ENCODE results near the gene AXIN1.

Gene AXIN1

DNA sequence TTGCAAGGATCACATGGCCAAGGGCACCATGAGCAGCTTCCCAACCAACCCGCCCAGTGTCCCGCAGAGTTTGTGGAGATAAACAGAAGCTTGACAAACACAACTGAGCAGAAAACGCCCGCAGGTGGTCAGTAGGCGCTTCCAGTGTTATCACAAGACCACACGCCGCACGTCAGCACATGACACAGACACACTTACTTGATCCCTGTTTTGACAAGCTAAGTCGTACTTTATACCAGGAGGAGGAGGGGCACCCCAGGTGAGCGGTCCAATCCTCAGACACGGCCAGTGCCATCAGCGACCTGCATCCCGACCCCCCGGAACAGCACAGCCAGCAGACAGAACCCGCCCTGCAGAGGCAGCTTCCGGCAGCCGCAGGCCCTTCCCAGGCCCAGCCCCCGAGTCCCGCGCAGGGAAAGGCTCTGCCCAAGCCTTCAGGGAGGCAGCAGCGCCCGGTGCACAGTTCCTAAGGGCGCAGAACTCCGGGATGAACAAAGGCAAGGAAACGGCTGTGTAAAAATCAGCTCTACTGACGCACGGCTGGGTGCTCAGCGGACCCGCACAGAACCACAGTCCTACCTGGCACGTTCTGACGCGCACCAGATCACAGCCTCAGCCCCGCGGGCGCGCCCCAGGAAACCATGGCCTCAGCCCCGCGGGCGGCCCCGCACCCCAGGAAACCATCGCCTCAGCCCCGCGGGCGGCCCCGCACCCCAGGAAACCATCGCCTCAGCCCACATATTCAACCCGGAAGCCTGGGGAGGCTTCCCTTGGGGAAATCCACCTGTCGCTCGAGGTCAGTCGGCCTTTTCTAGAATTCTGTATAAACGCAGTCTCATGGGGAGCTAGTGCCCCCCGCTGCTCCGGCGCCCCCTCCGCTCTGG is 27.8 kb downstream of the AXIN1 start:
- no peak overlapping the region for H3K27ac ChIP-seq (ENCODE audit: low read depth, low read length)
- H3K27me3 ChIP-seq (ENCODE audit: control insufficient read depth, insufficient read depth, low read length) = no peaks in the 10 kb centered on the region
- H3K9ac ChIP-seq (ENCODE audit: low read length) = no peak overlapping the region
- no peaks in the 10 kb centered on the region for H3K4me1 ChIP-seq (ENCODE audit: control insufficient read depth, insufficient read depth, low read length)
- H3K4me3 ChIP-seq (ENCODE audit: low read length) = no peak overlapping the region
- H3K36me3 ChIP-seq (ENCODE audit: control insufficient read depth, insufficient read depth, low read length) = no peaks in the 10 kb centered on the region

DNA sequence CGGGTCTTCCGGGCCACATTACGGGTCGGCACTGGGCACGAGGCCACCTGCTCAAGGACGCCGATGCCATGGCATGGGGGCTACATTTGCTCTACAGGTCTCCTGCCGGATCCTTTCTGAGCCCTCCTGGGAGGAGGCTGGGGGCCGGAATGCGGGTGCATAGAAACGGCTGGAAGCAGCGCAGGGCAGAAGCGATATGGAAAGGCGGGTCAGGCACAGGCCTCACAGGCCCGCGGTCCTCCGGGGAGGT is 28.4 kb downstream of the AXIN1 start:
- H3K4me1 ChIP-seq (ENCODE audit: control insufficient read depth, insufficient read depth, low read length) = no peaks in the 10 kb centered on the region
- no peak overlapping the region for H3K9ac ChIP-seq (ENCODE audit: low read length)
- H3K36me3 ChIP-seq (ENCODE audit: control insufficient read depth, insufficient read depth, low read length) = peaks cover 2% of the 10 kb centered on the region
- H3K27ac ChIP-seq (ENCODE audit: low read depth, low read length) = no peak overlapping the region
- H3K27me3 ChIP-seq (ENCODE audit: control insufficient read depth, insufficient read depth, low read length) = no peaks in the 10 kb centered on the region
- H3K4me3 ChIP-seq (ENCODE audit: low read length) = no peak overlapping the region

DNA sequence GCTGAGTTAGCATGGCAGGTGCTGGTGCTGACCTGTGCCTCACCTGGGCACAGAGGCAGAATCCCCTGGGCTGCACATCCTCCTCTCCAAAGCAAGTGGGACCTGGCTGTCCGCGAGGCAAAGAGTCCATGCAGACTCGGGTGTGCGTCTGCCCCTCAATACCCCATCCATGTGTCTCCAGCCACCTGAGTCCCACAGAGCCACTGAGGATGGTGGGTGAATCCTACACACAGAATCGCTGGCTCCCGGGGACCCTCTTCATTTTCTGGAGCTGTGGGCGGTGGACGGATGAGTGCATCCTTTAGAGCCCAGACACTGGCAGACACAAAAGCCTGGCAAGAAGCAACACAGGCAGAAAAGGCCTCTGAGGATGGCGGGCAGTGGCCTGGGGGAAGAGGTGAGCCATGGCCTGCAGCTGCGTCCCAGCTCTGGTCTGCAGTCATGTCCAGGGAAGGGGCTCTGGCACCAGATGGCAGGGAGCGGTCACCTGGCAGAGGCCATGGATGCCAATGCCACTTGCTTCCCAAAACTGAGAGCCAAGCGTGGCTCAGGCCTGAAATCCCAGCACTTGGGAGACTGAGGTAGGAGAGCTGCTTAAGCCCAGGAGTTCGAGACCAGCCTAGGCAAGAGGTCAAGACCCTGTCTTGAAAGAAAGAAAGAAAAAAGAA is 29.9 kb downstream of the AXIN1 start:
- Histone ChIP-seq H3K27ac (ENCODE audit: low read depth, low read length) (no peak overlapping the region), H3K36me3 (ENCODE audit: control insufficient read depth, insufficient read depth, low read length) (peaks cover 13% of the 10 kb centered on the region), H3K4me1 (ENCODE audit: control insufficient read depth, insufficient read depth, low read length) (no peaks in the 10 kb centered on the region), H3K9ac (ENCODE audit: low read length) (no peak overlapping the region), H3K27me3 (ENCODE audit: control insufficient read depth, insufficient read depth, low read length) (no peaks in the 10 kb centered on the region), H3K4me3 (ENCODE audit: low read length) (no peak overlapping the region)

DNA sequence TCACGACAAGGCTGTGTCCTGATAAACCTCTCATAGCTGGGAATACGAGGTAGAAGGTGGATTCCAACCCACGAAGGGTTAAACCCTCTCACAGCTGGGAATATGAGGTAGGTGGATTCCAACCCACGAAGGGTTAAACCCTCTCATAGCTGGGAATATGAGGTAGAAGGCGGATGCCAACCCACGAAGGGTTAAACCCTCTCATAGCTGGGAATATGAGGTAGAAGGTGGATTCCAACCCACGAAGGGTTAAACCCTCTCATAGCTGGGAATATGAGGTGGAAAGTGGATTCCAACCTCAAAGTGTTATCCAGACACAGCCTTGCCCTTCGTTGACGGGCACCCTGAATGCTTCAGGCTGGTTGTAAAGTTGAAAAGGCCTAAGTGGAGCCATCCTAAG is 31.0 kb downstream of the AXIN1 start:
- H3K36me3 ChIP-seq (ENCODE audit: control insufficient read depth, insufficient read depth, low read length) = peaks cover 13% of the 10 kb centered on the region
- H3K4me1 ChIP-seq (ENCODE audit: control insufficient read depth, insufficient read depth, low read length) = no peaks in the 10 kb centered on the region
- no peak overlapping the region for H3K27ac ChIP-seq (ENCODE audit: low read depth, low read length)
- no peak overlapping the region for H3K9ac ChIP-seq (ENCODE audit: low read length)
- H3K27me3 ChIP-seq (ENCODE audit: control insufficient read depth, insufficient read depth, low read length) = no peaks in the 10 kb centered on the region
- H3K4me3 ChIP-seq (ENCODE audit: low read length) = no peak overlapping the region

DNA sequence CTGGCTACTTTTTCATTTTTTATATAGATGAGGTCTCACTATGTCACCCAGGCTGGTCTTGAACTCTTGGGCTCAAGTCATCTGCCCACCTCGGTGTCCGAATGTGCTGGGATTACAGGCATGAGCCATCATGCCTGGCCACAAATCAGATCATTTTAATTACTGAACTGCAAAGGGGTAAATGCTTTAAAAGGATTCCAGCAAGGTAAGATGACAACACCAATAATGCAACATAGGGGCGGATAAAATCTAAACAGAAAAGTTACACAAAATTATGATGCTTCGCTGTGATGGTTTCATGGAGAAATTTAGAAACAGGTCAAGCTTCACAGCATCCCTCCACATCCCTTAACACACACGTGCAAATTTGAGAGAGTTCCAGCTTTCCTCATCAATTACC is 32.3 kb downstream of the AXIN1 start:
- H3K4me3 ChIP-seq (ENCODE audit: low read length) = no peak overlapping the region
- no peak overlapping the region for H3K27ac ChIP-seq (ENCODE audit: low read depth, low read length)
- no peaks in the 10 kb centered on the region for H3K4me1 ChIP-seq (ENCODE audit: control insufficient read depth, insufficient read depth, low read length)
- no peak overlapping the region for H3K9ac ChIP-seq (ENCODE audit: low read length)
- no peaks in the 10 kb centered on the region for H3K27me3 ChIP-seq (ENCODE audit: control insufficient read depth, insufficient read depth, low read length)
- peaks cover 13% of the 10 kb centered on the region for H3K36me3 ChIP-seq (ENCODE audit: control insufficient read depth, insufficient read depth, low read length)

DNA sequence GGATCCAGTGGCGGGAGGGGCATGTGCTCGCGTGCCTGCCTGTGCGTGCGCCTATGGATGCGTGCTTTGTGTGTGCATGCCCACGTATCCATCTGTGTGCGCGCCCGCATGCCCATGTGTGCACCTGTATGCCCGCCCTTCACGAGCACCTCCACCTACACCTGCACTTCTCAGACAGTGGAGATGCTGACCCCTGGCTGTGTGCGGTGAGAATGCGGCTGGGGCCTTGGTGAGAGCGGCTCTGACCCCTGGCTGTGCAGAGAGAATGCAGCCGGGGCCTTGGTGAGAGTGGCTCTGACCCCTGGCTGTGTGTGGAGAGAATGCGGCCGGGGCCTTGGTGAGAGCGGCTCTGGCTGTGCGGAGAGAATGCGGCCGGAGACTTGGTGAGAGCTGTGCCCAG is 33.9 kb downstream of the AXIN1 start:
- Histone ChIP-seq H3K4me1 (ENCODE audit: control insufficient read depth, insufficient read depth, low read length) (no peaks in the 10 kb centered on the region), H3K4me3 (ENCODE audit: low read length) (no peak overlapping the region), H3K9ac (ENCODE audit: low read length) (no peak overlapping the region), H3K27ac (ENCODE audit: low read depth, low read length) (no peak overlapping the region), H3K36me3 (ENCODE audit: control insufficient read depth, insufficient read depth, low read length) (peaks cover 15% of the 10 kb centered on the region), H3K27me3 (ENCODE audit: control insufficient read depth, insufficient read depth, low read length) (no peaks in the 10 kb centered on the region)

DNA sequence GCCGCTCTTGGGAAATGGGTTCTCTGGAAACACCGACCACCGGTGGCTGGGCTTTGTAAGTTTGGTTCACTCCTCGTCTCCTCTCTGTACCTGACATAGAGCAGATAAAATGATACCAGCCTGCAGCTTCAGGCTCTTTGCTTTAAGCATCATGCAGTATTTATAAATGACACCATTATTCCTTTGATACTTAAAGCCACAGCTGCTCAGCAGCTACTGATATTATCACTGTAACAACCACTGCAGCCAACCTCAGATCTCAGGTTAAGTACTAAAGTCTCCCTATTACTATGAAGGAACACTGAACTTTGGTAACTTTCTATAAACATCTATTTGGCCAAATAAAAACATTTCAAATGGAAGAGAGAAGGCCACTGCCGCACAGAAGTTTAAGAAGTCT is 34.9 kb downstream of the AXIN1 start:
- H3K9ac ChIP-seq (ENCODE audit: low read length) = no peak overlapping the region
- H3K4me1 ChIP-seq (ENCODE audit: control insufficient read depth, insufficient read depth, low read length) = no peaks in the 10 kb centered on the region
- peaks cover 22% of the 10 kb centered on the region for H3K36me3 ChIP-seq (ENCODE audit: control insufficient read depth, insufficient read depth, low read length)
- H3K27ac ChIP-seq (ENCODE audit: low read depth, low read length) = no peak overlapping the region
- H3K27me3 ChIP-seq (ENCODE audit: control insufficient read depth, insufficient read depth, low read length) = no peaks in the 10 kb centered on the region
- H3K4me3 ChIP-seq (ENCODE audit: low read length) = no peak overlapping the region

DNA sequence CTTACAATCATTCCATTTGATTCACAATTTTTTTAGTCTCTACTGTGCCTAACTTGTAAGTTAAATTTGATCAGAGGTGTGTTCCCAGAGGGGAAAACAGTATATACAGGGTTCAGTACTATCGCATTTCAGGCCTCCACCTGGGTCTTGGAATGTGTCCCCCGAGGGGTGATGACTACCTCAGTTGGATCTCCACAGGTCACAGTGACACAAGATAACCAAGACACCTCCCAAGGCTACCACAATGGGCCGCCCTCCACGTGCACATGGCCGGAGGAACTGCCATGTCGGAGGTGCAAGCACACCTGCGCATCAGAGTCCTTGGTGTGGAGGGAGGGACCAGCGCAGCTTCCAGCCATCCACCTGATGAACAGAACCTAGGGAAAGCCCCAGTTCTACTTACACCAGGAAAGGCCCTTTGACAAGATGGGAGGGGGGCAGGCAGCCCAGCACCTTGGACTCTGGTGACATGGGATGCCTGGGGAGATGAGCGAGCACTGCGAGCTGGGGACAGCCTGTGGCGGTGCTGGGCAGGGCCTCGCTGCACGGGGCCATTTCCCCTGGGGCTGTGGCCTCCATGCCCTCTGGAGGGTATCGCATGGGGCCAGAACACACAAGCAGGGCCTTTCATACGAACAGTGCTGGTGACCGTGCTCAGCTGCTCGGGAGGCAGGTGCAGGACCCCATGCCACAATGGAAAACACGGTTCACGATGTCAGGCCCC is 35.6 kb downstream of the AXIN1 start:
- H3K27me3 ChIP-seq (ENCODE audit: control insufficient read depth, insufficient read depth, low read length) = no peaks in the 10 kb centered on the region
- H3K4me1 ChIP-seq (ENCODE audit: control insufficient read depth, insufficient read depth, low read length) = no peaks in the 10 kb centered on the region
- no peak overlapping the region for H3K9ac ChIP-seq (ENCODE audit: low read length)
- H3K4me3 ChIP-seq (ENCODE audit: low read length) = no peak overlapping the region
- no peak overlapping the region for H3K27ac ChIP-seq (ENCODE audit: low read depth, low read length)
- H3K36me3 ChIP-seq (ENCODE audit: control insufficient read depth, insufficient read depth, low read length) = peaks cover 22% of the 10 kb centered on the region

DNA sequence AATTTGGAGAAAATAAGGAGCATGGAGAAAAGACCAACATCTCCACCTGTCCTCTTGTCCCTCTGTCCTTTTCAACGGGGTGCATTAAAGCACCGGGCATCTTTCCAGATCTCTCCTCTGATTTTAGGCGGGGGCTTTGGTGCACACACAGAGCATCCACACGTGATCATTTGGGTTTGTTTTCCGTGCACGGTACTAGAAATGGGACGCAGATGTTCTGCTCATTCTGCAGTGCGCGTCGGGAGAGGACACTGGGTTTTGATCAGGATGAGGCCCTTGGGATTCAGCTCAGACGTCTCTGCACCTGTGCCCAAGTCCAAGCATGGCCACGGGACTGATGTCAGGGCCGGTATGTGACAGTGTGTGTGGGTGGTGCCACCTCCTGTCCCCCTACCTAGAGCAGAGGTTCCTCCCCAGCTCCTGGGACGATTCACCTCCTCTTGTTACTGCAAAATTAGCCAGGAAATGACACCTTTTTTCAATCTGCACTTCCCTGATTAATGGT is 37.7 kb downstream of the AXIN1 start:
- no peaks in the 10 kb centered on the region for H3K4me1 ChIP-seq (ENCODE audit: control insufficient read depth, insufficient read depth, low read length)
- no peak overlapping the region for H3K9ac ChIP-seq (ENCODE audit: low read length)
- peaks cover 22% of the 10 kb centered on the region for H3K36me3 ChIP-seq (ENCODE audit: control insufficient read depth, insufficient read depth, low read length)
- H3K4me3 ChIP-seq (ENCODE audit: low read length) = no peak overlapping the region
- no peak overlapping the region for H3K27ac ChIP-seq (ENCODE audit: low read depth, low read length)
- H3K27me3 ChIP-seq (ENCODE audit: control insufficient read depth, insufficient read depth, low read length) = no peaks in the 10 kb centered on the region

DNA sequence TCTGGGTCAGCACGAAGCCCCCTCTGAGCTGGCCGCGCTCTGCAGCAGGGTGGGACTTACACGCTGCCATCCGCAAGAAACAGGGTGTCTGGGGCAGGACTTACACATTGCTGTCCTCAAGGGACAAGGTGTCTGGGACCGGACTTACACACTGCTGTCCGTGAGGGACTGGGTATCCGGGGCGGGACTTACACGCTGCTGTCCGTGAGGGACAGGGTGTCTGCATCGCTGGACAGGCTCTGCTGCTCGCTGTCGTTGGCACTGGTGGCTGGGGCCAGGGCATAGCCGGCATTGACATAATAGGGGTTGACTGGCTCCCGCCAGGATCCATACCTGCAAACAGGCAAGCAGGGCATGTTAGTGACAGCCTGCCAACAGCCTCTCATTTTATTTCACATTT is 38.2 kb downstream of the AXIN1 start:
- Histone ChIP-seq H3K4me1 (ENCODE audit: control insufficient read depth, insufficient read depth, low read length) (no peaks in the 10 kb centered on the region), H3K9ac (ENCODE audit: low read length) (no peak overlapping the region), H3K4me3 (ENCODE audit: low read length) (no peak overlapping the region), H3K27ac (ENCODE audit: low read depth, low read length) (no peak overlapping the region), H3K27me3 (ENCODE audit: control insufficient read depth, insufficient read depth, low read length) (no peaks in the 10 kb centered on the region), H3K36me3 (ENCODE audit: control insufficient read depth, insufficient read depth, low read length) (peaks cover 22% of the 10 kb centered on the region)

DNA sequence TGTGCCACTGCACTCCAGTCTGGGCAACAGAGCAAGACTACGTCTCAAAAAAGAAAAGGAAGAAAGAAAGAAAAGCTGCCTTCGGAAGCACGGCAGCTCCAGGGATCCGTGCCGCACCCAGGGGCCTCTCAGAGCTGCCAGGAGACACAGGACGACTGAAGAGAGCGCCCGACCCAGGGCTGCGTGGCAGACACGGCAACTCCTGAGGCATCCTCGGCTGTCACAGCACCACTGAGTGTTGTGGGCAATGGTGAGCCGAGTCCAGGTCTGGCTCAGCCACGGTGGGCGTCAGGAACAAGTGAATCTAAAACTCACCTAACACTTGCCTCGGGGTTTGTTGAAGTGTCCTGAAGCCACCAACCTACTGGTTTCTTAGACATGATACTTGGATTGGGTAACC is 40.8 kb downstream of the AXIN1 start:
- Histone ChIP-seq H3K27ac (ENCODE audit: low read depth, low read length) (no peak overlapping the region), H3K27me3 (ENCODE audit: control insufficient read depth, insufficient read depth, low read length) (no peaks in the 10 kb centered on the region), H3K9ac (ENCODE audit: low read length) (no peak overlapping the region), H3K36me3 (ENCODE audit: control insufficient read depth, insufficient read depth, low read length) (peaks cover 18% of the 10 kb centered on the region), H3K4me1 (ENCODE audit: control insufficient read depth, insufficient read depth, low read length) (no peaks in the 10 kb centered on the region), H3K4me3 (ENCODE audit: low read length) (no peak overlapping the region)

DNA sequence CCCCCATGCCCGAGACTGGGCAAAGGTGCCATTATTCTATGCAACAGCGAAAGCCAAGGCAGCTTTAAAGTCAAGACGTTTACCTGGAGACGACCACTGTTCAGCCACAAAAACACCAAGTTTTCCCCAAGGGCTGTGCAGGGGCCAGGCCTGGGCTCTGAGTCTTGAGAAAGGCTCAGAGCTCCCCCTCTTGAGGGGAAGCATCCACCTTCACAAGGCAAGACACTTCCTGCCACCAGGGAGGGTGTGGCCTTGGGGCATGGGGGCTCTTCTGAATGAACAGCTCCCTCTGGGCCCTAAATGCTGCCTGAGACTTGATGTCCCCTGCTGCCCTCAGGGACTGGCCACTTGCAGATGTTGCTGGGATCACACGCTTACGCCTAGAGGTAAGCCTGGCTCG is 43.0 kb downstream of the AXIN1 start:
- Histone ChIP-seq H3K4me1 (ENCODE audit: control insufficient read depth, insufficient read depth, low read length) (no peaks in the 10 kb centered on the region), H3K27me3 (ENCODE audit: control insufficient read depth, insufficient read depth, low read length) (no peaks in the 10 kb centered on the region), H3K4me3 (ENCODE audit: low read length) (no peak overlapping the region), H3K9ac (ENCODE audit: low read length) (no peak overlapping the region), H3K27ac (ENCODE audit: low read depth, low read length) (no peak overlapping the region), H3K36me3 (ENCODE audit: control insufficient read depth, insufficient read depth, low read length) (peaks cover 18% of the 10 kb centered on the region)
